WTC11 (cell line): ENCODE results near the gene ECM2.

Experiments used
- ATF2 ChIP-seq: sonication (generic); formaldehyde crosslinking; IDR thresholded peaks from 2 replicates; pipeline ENCODE4 v1.8.1; 2022; ENCODE audit warnings: low read depth, missing genetic modification reagents, borderline replicate concordance
- CBFB ChIP-seq: sonication (generic); formaldehyde crosslinking; IDR thresholded peaks from 2 replicates; pipeline ENCODE4 v1.8.1; 2022; ENCODE audit warnings: mild to moderate bottlenecking, low read depth, missing genetic modification reagents
- CREM ChIP-seq: sonication (generic); formaldehyde crosslinking; IDR thresholded peaks from 2 replicates; pipeline ENCODE4 v1.8.1; 2022; ENCODE audit warnings: mild to moderate bottlenecking, missing genetic modification reagents, moderate library complexity
- FOXK1 ChIP-seq: sonication (generic); formaldehyde crosslinking; IDR thresholded peaks from 2 replicates; pipeline ENCODE4 v1.8.0; 2022; ENCODE audit warnings: mild to moderate bottlenecking, moderate library complexity, missing genetic modification reagents
- NR2C2 ChIP-seq: sonication (generic); formaldehyde crosslinking; IDR thresholded peaks from 2 replicates; pipeline ENCODE4 v1.8.0; 2022; ENCODE audit warnings: mild to moderate bottlenecking, missing genetic modification reagents
- RELA ChIP-seq: sonication (generic); formaldehyde crosslinking; IDR thresholded peaks from 2 replicates; pipeline ENCODE4 v1.8.1; 2022; ENCODE audit warnings: missing genetic modification reagents, mild to moderate bottlenecking, borderline replicate concordance
- SMAD3 ChIP-seq: sonication (generic); formaldehyde crosslinking; IDR thresholded peaks from 2 replicates; pipeline ENCODE4 v1.8.0; 2022; ENCODE audit warnings: missing genetic modification reagents, mild to moderate bottlenecking, borderline replicate concordance
- STAT6 ChIP-seq: sonication (generic); formaldehyde crosslinking; conservative IDR thresholded peaks from 2 replicates; pipeline ENCODE4 v1.8.1; 2023; ENCODE audit warnings: mild to moderate bottlenecking, low read depth, missing genetic modification reagents, moderate library complexity
- ZBTB21 ChIP-seq: sonication (generic); formaldehyde crosslinking; IDR thresholded peaks from 2 replicates; pipeline ENCODE4 v1.8.1; 2023; ENCODE audit warnings: mild to moderate bottlenecking, missing genetic modification reagents, borderline replicate concordance
- TF ChIP-seq, protein P1 (sequence below): fragments of 200-600 bp; IDR thresholded peaks from 2 replicates; pipeline ENCODE4 v1.8.0; 2022; ENCODE audit warnings: antibody characterized with exemption

- TF ChIP-seq ATF2 (CRISPR knock-in tag) = no peak
- TF ChIP-seq CREM (CRISPR knock-in tag) = no peak
- TF ChIP-seq SMAD3 (CRISPR knock-in tag) = no peak
- no peak for TF ChIP-seq ZBTB21 (CRISPR knock-in tag)
- TF ChIP-seq, protein P1, sequence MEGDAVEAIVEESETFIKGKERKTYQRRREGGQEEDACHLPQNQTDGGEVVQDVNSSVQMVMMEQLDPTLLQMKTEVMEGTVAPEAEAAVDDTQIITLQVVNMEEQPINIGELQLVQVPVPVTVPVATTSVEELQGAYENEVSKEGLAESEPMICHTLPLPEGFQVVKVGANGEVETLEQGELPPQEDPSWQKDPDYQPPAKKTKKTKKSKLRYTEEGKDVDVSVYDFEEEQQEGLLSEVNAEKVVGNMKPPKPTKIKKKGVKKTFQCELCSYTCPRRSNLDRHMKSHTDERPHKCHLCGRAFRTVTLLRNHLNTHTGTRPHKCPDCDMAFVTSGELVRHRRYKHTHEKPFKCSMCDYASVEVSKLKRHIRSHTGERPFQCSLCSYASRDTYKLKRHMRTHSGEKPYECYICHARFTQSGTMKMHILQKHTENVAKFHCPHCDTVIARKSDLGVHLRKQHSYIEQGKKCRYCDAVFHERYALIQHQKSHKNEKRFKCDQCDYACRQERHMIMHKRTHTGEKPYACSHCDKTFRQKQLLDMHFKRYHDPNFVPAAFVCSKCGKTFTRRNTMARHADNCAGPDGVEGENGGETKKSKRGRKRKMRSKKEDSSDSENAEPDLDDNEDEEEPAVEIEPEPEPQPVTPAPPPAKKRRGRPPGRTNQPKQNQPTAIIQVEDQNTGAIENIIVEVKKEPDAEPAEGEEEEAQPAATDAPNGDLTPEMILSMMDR = no peak
- TF ChIP-seq STAT6 = no peak
- no peak for TF ChIP-seq FOXK1 (CRISPR knock-in tag)
- no peak for TF ChIP-seq CBFB
- no peak for TF ChIP-seq NR2C2 (CRISPR knock-in tag)
- TF ChIP-seq RELA = no peak
Measured at GRCh38 chr9:92576175-92576574, 40.4 kb upstream of the ECM2 start.
